GM18861 (cell line): Measurements from ENCODE around the gene BAD.

Experiments used
- ATAC-seq: cut with Tn5 transposase; IDR thresholded peaks from one replicate; pipeline ENCODE4 v1.9.1; 2021; ENCODE audit not compliant: unreplicated experiment

The BAD gene

GRCh38 chr11:64261556-64262080, 22.8 kb downstream of the BAD start:
- no peak for ATAC-seq

- no peak for ATAC-seq
Measured at GRCh38 chr11:64260147-64260708, 24.2 kb downstream of the BAD start.

GRCh38 chr11:64259533-64260067, 24.9 kb downstream of the BAD start:
- no peak for ATAC-seq

GRCh38 chr11:64258946-64259532, 25.4 kb downstream of the BAD start:
- ATAC-seq = no peak

- ATAC-seq = no peak
Measured at GRCh38 chr11:64258356-64258755, 26.1 kb downstream of the BAD start.

- ATAC-seq = no peak
Measured at GRCh38 chr11:64256300-64256699, 28.2 kb downstream of the BAD start.

- ATAC-seq = no peak
Measured at GRCh38 chr11:64255135-64256128, 29.0 kb downstream of the BAD start.

GRCh38 chr11:64254326-64254725, 30.1 kb downstream of the BAD start:
- ATAC-seq = no peak

GRCh38 chr11:64253481-64253880, 31.0 kb downstream of the BAD start:
- no peak for ATAC-seq

- ATAC-seq = no peak
Measured at GRCh38 chr11:64253043-64253442, 31.4 kb downstream of the BAD start.

GRCh38 chr11:64252003-64252872, 32.2 kb downstream of the BAD start:
- ATAC-seq = no peak

- no peak for ATAC-seq
Measured at GRCh38 chr11:64251753-64252002, 32.8 kb downstream of the BAD start.

- ATAC-seq = no peak
Measured at GRCh38 chr11:64251016-64251752, 33.3 kb downstream of the BAD start, which contains the start of gene PLCB3. TSS of gene PLCB3 (plus strand) at chr11:64251530. CDS start at chr11:64251650, 120 bp downstream.

GRCh38 chr11:64250415-64251015, 34.0 kb downstream of the BAD start:
- no peak for ATAC-seq

- ATAC-seq = no peak
Measured at GRCh38 chr11:64249563-64250414, 34.7 kb downstream of the BAD start.

GRCh38 chr11:64249038-64249437, 35.4 kb downstream of the BAD start:
- ATAC-seq = no peak

GRCh38 chr11:64248578-64248977, 35.9 kb downstream of the BAD start:
- no peak for ATAC-seq

- no peak for ATAC-seq
Measured at GRCh38 chr11:64247729-64248531, 36.5 kb downstream of the BAD start.
